HS-27A (cell line): ENCODE results near the gene FAM181B.

Experiments used
- DNase-seq: peaks from one replicate; pipeline ENCODE4 v3.0.0-alpha.2; 2012; ENCODE audit warnings: low read depth, missing footprints

The FAM181B gene

GRCh38 chr11:82733444-82734119 lies at the start of gene FAM181B:
Gene FAM181B, minus strand, starts transcription at chr11:82733864. Its CDS starts 135 bp downstream, at chr11:82733729.
- DNase-seq, result no peak

GRCh38 chr11:82782825-82783374 lies 49.2 kb upstream of the FAM181B start:
- no peak for DNase-seq

- DNase-seq, result no peak
These were observed 45.1 kb upstream of the FAM181B start for GRCh38 chr11:82778776-82779175.

DNA sequence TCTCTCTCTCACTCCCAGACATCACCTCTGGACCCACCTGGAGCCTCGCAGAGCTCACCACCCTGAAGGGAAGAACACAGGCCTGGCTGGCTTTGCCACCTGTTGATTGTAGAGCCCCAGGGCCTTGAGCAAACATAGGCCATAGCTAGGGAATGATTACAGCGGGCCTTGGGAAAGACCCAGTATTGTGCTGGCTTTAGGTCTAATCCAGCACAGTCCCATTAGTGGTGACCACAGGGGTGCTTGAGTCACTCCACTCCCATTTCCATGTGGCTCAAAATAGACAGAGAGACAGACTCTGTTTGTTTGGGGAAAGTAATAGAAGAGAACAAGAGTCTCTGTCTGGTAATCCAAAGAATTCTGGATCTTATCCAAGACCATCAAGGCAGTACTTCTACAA lies 42.7 kb upstream of the FAM181B start:
- no peak for DNase-seq

DNA sequence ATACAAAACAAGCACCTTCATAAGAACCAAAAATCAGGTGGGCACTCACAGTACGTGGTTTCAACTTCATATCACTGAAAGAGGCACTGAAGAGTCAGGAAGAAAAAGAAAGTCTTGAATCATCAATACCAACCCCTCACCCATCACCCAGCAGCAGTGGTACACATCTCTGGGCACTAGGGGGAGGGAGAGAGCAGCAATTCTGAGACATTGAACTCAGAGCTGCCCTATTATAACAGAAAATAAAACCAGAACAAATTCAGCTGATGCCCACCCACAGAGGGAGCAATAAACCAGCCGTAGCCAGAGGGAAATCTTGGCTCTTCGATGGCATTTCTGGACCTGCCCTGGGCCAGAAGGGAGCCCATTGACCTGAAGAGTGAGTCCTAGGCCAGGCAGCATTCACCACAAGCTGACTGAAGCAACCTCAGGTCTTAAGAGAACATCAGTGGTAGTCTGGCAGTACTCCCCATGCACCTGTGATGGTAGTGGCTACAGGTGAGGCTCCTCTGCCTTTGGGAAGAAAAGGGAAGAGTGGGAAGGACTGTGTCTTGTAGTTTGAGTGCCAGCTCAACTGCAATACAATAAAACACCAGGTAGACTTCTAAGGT lies 42.2 kb upstream of the FAM181B start:
- peak; percentile 40 for DNase-seq

GRCh38 chr11:82775218-82775617 lies 41.6 kb upstream of the FAM181B start:
- DNase-seq, result no peak

DNA sequence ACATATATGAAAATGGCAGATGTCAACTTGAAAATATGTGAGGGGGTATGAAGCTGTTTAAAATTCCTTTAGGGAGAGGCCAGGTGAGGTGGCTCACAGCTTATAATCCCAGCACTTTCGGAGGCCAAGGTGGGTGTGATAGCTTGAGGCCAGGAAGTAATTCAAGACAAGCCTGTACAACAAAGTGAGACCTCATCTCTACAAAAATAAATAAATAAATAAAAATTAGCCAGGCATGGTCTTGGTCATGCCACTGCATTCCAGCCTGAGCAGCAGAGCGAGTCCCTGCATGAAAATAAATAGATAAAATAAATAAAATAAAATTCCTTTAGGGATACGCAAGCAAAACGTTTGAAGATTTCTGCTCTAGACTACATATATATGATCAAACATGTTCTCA lies 38.1 kb upstream of the FAM181B start:
- no peak for DNase-seq

GRCh38 chr11:82767123-82767522 lies 33.5 kb upstream of the FAM181B start:
- no peak for DNase-seq

- no peak for DNase-seq
These were observed 31.9 kb upstream of the FAM181B start for GRCh38 chr11:82765466-82766034.

- no peak for DNase-seq
These were observed 29.5 kb upstream of the FAM181B start for GRCh38 chr11:82763167-82763566.

GRCh38 chr11:82759649-82760048 lies 26.0 kb upstream of the FAM181B start:
- DNase-seq, result no peak

GRCh38 chr11:82757660-82758357 lies 24.1 kb upstream of the FAM181B start:
- DNase-seq, result no peak

- DNase-seq, result no peak
These were observed 23.3 kb upstream of the FAM181B start for GRCh38 chr11:82756765-82757639.

- no peak for DNase-seq
These were observed 20.7 kb upstream of the FAM181B start for GRCh38 chr11:82754410-82754809.

DNA sequence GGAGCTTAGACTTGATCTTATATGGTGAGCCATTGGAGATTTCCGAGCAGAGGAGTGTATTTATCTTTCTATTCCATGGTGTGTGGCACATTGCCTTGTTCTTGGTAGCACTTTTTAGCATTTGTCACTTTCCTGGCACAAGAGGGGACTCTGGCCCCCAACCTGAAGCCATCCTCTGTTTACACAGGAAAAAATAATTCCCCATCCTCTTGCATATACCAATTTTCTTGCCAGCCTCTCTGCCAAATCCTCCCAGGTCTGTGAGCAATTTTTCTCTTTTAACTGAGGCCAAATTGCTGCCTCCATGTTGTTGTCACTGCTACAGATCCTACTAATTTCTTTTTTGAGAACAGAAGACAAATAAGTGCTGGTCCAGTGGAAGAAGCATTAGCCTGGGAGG lies 20.3 kb upstream of the FAM181B start:
- DNase-seq, result no peak

DNA sequence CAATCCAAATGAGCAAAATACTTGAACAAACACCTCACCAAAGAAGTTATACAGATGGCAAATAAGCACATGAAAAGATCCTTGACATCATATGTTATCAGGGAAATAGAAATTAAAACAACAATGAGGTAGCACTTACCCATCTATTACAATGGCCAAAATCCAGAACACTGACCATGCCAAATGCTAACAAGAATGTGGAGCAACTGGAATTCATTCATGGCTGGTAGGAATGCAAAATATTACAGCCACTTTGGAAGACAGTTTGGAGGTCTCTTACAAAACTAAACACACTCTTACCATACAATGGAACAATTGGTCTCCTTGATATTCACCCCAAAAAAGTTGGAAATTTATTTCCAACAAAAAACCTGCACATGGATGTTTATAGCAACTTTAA lies 19.1 kb upstream of the FAM181B start:
- no peak for DNase-seq

DNA sequence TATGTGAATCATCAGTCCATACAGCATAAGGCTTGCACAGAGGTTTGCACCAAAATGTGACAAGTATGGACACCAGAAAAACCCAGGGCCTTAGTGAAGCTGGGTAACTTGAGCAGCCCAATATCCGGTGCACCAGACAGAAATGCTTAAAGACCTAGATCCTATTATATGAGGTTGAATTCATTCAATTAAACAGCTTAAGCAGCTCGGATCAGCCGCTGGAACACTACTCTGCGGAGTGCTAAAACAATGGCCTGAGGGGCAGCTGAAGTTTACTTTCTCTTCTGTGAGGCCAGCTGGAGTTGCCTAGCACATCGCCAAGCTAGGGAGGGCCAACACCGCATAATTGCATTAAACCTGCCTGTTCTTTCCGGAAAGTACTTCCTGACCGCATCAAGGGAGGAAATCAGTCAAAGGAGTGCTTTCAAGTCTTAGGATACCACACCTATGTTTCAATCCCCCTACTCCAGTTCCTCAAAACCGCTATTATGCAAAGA lies 17.0 kb upstream of the FAM181B start:
- no peak for DNase-seq

DNA sequence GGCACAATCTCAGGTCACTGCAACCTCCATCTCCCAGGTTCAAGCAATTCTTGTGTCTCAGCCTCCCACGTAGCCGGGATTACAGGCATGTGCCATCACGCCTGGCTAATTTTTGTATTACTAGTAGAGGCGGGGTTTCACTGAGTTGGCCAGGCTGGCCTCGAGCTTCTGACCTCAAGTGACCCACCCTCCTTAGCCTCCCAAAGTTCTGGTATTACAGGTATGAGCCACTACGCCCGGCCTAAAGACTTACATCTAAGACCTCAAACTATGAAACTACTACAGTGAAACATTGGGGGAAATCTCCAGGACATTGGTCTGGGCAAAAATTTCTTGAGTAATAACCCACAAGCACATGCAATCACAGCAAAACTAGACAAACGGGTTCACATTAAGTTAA lies 13.8 kb upstream of the FAM181B start:
- no peak for DNase-seq

DNA sequence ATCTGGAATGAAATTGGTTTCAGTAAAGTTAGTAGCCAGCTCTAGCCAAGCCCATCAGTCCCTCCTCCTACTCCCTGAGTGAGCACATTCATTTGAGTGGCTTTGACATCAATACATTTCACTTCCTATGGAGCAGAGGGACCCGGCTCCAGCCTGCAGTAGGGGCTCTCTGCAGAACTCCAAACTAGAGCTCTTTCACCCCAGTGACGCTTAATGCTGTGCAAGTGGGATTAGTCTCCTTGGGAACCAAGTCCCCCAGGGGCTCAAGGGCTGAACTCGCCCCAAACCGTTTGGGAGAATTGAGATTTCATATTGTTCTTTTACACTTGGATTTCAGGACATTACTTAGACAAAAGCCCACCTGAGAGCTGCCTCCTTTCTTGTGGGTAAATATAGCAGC lies 4.4 kb upstream of the FAM181B start:
- no peak for DNase-seq

DNA sequence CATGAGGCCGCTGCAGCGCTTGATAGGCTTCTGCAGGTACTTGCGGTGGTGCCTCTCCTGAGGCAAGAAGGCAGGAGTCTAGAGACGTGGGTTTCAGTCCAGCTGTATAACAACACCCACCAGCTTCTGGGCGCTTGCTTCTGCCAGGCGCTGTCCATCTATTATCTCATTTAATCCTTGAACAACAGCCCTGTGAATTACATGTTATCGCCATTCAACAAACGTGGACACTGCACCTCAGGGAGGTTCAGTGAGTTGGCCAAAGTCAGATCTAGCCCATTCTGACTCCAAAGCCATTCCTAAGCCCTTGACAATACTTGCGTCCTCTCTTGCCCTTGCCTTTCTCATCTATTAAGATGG lies 436 bp upstream of the FAM181B start:
- DNase-seq, result no peak

DNA sequence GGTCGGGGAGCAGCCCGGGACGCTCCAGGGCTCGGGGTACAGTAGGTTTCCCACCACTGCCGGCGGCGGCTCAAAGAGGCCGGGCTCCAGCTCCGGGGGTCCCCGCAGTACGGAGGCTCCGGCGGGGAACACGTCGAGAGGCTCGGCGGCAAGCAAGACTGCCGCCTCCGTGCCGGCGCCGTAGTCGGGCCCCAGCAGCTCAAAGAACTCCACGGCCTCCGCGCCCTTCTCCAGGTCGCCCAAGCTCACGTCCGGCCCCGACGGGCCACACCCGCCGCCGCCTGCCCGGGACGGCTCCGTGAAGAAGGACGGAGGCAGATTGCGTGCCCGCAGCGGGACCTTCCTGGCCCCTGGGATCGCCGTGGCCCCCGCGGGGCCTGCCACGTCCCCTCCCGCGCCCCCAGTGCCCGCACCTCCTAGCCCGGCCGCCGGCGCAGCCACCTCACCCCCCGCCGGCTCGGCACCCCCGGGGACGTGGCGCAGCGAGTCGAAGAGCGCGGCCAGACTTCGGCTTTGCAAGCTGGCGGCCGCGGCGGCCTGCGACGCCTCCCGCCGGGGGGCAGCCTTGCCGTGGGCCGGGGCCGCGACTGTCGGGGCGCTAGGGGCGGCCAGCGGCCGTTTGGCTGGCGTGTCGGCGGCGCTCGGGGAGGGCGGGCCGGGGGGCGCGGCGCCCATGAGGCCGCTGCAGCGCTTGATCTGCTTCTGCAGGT lies 775 bp downstream of the FAM181B start:
- DNase-seq, result no peak
